ENCODE results near the gene AFF3. TPM values are rescaled to one million over a fixed set of nuclear protein-coding genes. Genes with fewer than 3 reads are reported as not detected.

AFF3 gene
- total RNA-seq, 1 donor from 2014 or later: 20.9 TPM

- DNase-seq (ENCODE audit: low read depth, low spot score): no peak
- H3K4me1 Mint-ChIP-seq: peaks cover 30% of the 10 kb centered on the region
- no peaks in the 10 kb centered on the region for H3K27me3 Mint-ChIP-seq (ENCODE audit: low read depth)
- no peak overlapping the region for H3K4me3 Mint-ChIP-seq
- no peak for TF ChIP-seq CTCF (conservative IDR thresholded peaks at IDR 0.05)
- H3K9me3 Mint-ChIP-seq: no peaks in the 10 kb centered on the region
- no peak overlapping the region for H3K27ac Mint-ChIP-seq (ENCODE audit: unreplicated experiment)
- H3K36me3 Mint-ChIP-seq (ENCODE audit: low read depth): no peaks in the 10 kb centered on the region
These were observed 276.3 kb downstream of the AFF3 start for GRCh38 chr2:99865818-99866676.

GRCh38 chr2:99864561-99865553 is 277.5 kb downstream of the AFF3 start:
- no peak for TF ChIP-seq CTCF (conservative IDR thresholded peaks at IDR 0.05)
- Mint-ChIP-seq H3K36me3 (ENCODE audit: low read depth) (no peaks in the 10 kb centered on the region), H3K27me3 (ENCODE audit: low read depth) (no peaks in the 10 kb centered on the region), H3K4me1 (peaks cover 30% of the 10 kb centered on the region), H3K4me3 (no peak overlapping the region), H3K27ac (ENCODE audit: unreplicated experiment) (no peak overlapping the region), H3K9me3 (no peaks in the 10 kb centered on the region)
- no peak for DNase-seq (ENCODE audit: low read depth, low spot score)

DNA sequence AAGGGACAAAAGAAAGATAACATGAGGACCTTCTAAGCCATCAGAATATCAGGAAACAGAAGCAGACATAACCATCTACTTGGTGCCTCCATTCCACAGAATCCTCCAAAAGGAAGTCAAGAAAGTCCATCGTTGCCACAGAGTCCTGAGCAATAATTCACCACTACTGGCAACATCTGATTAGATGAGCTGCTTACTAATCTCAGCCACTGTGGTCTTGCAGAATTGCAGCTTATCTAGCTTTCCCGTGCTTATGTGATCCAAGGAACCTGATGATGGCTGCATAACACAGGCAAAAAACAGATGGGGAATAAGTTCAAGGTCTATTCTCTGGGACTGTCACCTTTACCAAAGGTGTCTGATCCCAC is 278.5 kb downstream of the AFF3 start:
- Mint-ChIP-seq H3K4me3 (no peak overlapping the region), H3K36me3 (ENCODE audit: low read depth) (no peaks in the 10 kb centered on the region), H3K9me3 (no peaks in the 10 kb centered on the region), H3K4me1 (peaks cover 27% of the 10 kb centered on the region), H3K27ac (ENCODE audit: unreplicated experiment) (no peak overlapping the region), H3K27me3 (ENCODE audit: low read depth) (no peaks in the 10 kb centered on the region)
- no peak for DNase-seq (ENCODE audit: low read depth, low spot score)
- no peak for TF ChIP-seq CTCF (conservative IDR thresholded peaks at IDR 0.05)

DNA sequence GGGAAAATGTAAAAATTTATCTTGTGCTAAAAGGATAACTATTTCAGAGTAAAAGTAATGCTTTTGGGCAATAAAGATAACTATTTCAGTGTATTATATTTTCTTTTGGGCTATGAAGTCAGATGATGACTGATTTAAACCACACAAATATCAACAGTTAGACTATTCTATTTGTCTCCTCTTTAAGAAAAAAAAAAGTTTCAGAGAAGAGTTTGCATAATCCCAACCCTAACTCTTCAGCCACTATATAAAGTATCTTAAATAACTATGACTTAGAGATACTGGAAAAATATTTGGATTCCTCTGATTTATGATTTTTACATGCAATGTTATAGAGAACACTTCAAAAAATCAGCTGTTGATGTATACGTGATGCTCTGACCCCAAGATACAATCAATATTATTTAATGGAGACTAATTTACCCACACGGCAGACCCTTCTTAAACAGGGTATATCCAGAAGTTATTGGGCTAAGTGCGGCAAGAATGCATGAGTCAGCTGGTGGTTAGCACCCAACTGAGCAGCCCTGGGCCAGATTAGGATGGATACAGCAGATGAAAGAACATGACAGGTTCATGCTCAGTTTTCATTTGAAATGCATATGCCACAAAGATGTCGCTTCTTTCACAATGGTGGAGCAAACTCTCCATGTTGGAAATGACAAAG is 279.0 kb downstream of the AFF3 start:
- no peak overlapping the region for H3K27ac Mint-ChIP-seq (ENCODE audit: unreplicated experiment)
- H3K4me1 Mint-ChIP-seq: peaks cover 21% of the 10 kb centered on the region
- no peak overlapping the region for H3K4me3 Mint-ChIP-seq
- no peak for TF ChIP-seq CTCF (conservative IDR thresholded peaks at IDR 0.05)
- H3K27me3 Mint-ChIP-seq (ENCODE audit: low read depth): no peaks in the 10 kb centered on the region
- DNase-seq (ENCODE audit: low read depth, low spot score): no peak
- H3K36me3 Mint-ChIP-seq (ENCODE audit: low read depth): no peaks in the 10 kb centered on the region
- no peaks in the 10 kb centered on the region for H3K9me3 Mint-ChIP-seq

GRCh38 chr2:99862566-99862965 is 279.8 kb downstream of the AFF3 start:
- no peak for TF ChIP-seq CTCF (conservative IDR thresholded peaks at IDR 0.05)
- no peak for DNase-seq (ENCODE audit: low read depth, low spot score)
- Mint-ChIP-seq H3K36me3 (ENCODE audit: low read depth) (no peaks in the 10 kb centered on the region), H3K27me3 (ENCODE audit: low read depth) (no peaks in the 10 kb centered on the region), H3K27ac (ENCODE audit: unreplicated experiment) (no peak overlapping the region), H3K9me3 (no peaks in the 10 kb centered on the region), H3K4me1 (peaks cover 13% of the 10 kb centered on the region), H3K4me3 (no peak overlapping the region)
